GM12878 (cell line): ENCODE data around the gene SELENBP1. TPM values are rescaled to one million over a fixed set of nuclear protein-coding genes. Genes with fewer than 3 reads are reported as not detected.

Source experiments
- ATAC-seq: fragments of 200-7000 bp; cut with Tn5 transposase; 3 replicates; pipeline ENCODE4 v1.9.1; 2020; ENCODE audit warnings: mild to moderate bottlenecking, moderate library complexity
- BruUV-seq: library from RNA; stranded (reverse); fragments of 400-500 nt; replicated peaks from 2 replicates; lab custom pipeline; 2021; lab: Mats Ljungman, UMichigan
- CTCF ChIA-PET: fragments of 300-600 bp; sonication (Branson Sonifier 250); formaldehyde crosslinking; extraction: SDS; loops from one replicate; lab custom pipeline; 2021; ENCODE audit warnings: inconsistent platforms; lab: Yijun Ruan, JAX
- POLR2A ChIA-PET: fragments of 350-600 bp; formaldehyde crosslinking; extraction: SDS; loops from one replicate; lab custom pipeline; 2021; ENCODE audit warnings: inconsistent platforms; lab: Charles Lee
- RAD21 ChIA-PET: fragments of 300-600 bp; sonication (Branson Sonifier 250); formaldehyde crosslinking; loops from one replicate; lab custom pipeline; 2023; ENCODE audit warnings: antibody characterized with exemption; ENCODE audit not compliant: unreplicated experiment; lab: Charles Lee
- SMC1A ChIA-PET: fragments of 300-600 bp; sonication (Branson Sonifier 250); formaldehyde crosslinking; loops from one replicate; lab custom pipeline; 2023; ENCODE audit not compliant: unreplicated experiment, uncharacterized antibody; lab: Charles Lee
- DNase-seq: peaks from one replicate; pipeline ENCODE4 v3.0.0-alpha.2; 2011; ENCODE audit warnings: low read depth, low spot score
- FAIRE-seq: peaks from 3 replicates; lab custom pipeline; 2011; peaks lifted over from hg19 to GRCh38; lab: Jason Lieb, UNC
- H2AFZ ChIP-seq: 2 replicates; pipeline ENCODE4 v1.6.0; 2011; ENCODE audit warnings: low read depth, low read length, control low read depth; ENCODE audit not compliant: control insufficient read depth
- H3K27ac ChIP-seq: 2 replicates; pipeline ENCODE4 v1.5.1; 2011; ENCODE audit warnings: control low read depth; ENCODE audit not compliant: control insufficient read depth, insufficient read depth
- H3K27me3 ChIP-seq, 2 experiments: replicated peaks in 1 of 2; 2 replicates each; pipeline versions ENCODE4 v1.6.0 to v1.6.1; 2011; ENCODE audit warnings: low read length in 1 of 2; ENCODE audit not compliant: control insufficient read depth in 2 of 2, insufficient read depth in 2 of 2
- H3K36me3 ChIP-seq, 2 experiments: 2 replicates each; pipeline ENCODE4 v1.5.1; 2011; ENCODE audit warnings: low read length in 1 of 2; ENCODE audit not compliant: control insufficient read depth in 2 of 2, insufficient read depth in 2 of 2
- H3K4me1 ChIP-seq: 2 replicates; pipeline ENCODE4 v1.6.1; 2011; ENCODE audit warnings: mild to moderate bottlenecking, low read length, moderate library complexity, mixed read lengths; ENCODE audit not compliant: control insufficient read depth, insufficient read depth
- H3K4me2 ChIP-seq: 2 replicates; pipeline ENCODE4 v1.6.0; 2011; ENCODE audit warnings: control low read depth; ENCODE audit not compliant: control insufficient read depth, insufficient read depth
- H3K4me3 ChIP-seq: fragments of 200-600 bp; sonication (generic); 2 replicates; pipeline ENCODE4 v1.5.1; 2016
- H3K79me2 ChIP-seq: 2 replicates; pipeline ENCODE4 v1.6.0; 2011; ENCODE audit warnings: low read length; ENCODE audit not compliant: control insufficient read depth, insufficient read depth
- H3K9ac ChIP-seq: 2 replicates; pipeline ENCODE4 v1.8.0; 2011; ENCODE audit warnings: low read length, control low read depth, mixed read lengths; ENCODE audit not compliant: control insufficient read depth, insufficient read depth
- H3K9me3 ChIP-seq: replicated peaks from 3 replicates; pipeline ENCODE4 v1.5.1; 2011; ENCODE audit warnings: mild to moderate bottlenecking, low read length; ENCODE audit not compliant: control insufficient read depth, insufficient read depth
- H4K20me1 ChIP-seq: 2 replicates; pipeline ENCODE4 v1.6.0; 2011; ENCODE audit not compliant: control insufficient read depth, insufficient read depth
- GABPA ChIP-seq: IDR thresholded peaks from 2 replicates; pipeline ENCODE4 v1.6.1; 2014; ENCODE audit warnings: antibody characterized with exemption, low read depth, mild to moderate bottlenecking, inconsistent platforms
- IKZF1 ChIP-seq: fragments of 450-650 bp; conservative IDR thresholded peaks from 2 replicates; pipeline ENCODE4 v1.6.1; 2017; ENCODE audit warnings: antibody characterized with exemption, mild to moderate bottlenecking
- WGBS: methylation state at CpG from one replicate; pipeline ENCODE4 v1.1.6; 2016; ENCODE audit warnings: low lambda C conversion rate; ENCODE audit not compliant: insufficient replicate concordance, insufficient coverage; ENCODE audit errors: missing lambda C conversion rate; 5-methylcytosine and 5-hydroxymethylcytosine counted together
- in situ Hi-C: fragments of 300-500 bp; cut with MboI; formaldehyde crosslinking; loops from 9 replicates; pipeline ENCODE4 v1.14.3; 2018; ENCODE audit warnings: mixed read lengths
- intact Hi-C: fragments of 100-400 bp; cut with micrococcal nuclease; formaldehyde crosslinking; loops from one replicate; pipeline ENCODE4 v1.14.2; 2022; ENCODE audit not compliant: unreplicated experiment
- polyA plus RNA-seq, 11 experiments: library from polyadenylated mRNA; depleted of rRNA in 4 of 11; unstranded in 6 of 11; stranded (reverse) in 5 of 11; fragments of >200 nt; fragmentation: Nextera tagmentation in 4 of 11; fragmentation: Illumina TruSeq in 1 of 11; extraction: Ambion mirVana in 4 of 11; extraction: Trizol in 1 of 11; gene quantifications; 1 replicate in 1 of 11; 2 replicates in 10 of 11; pipeline versions ENCODE4 v1.2.1 to v1.2.3, GENCODE V29; 2011 to 2016; ENCODE audit warnings: inconsistent platforms in 2 of 11, missing spikeins in 2 of 11, low read depth in 1 of 11
- total RNA-seq, 4 experiments: library from RNA; depleted of rRNA in 3 of 4; stranded (reverse); fragments of >200 nt in 3 of 4; fragmentation: Illumina TruSeq in 1 of 4; extraction: Trizol in 1 of 4; gene quantifications; 2 replicates each; pipeline versions ENCODE4 v1.2.1 to v1.2.3, GENCODE V29; 2013 to 2021
- TF ChIP-seq, protein P1 (sequence below): fragments of 450-650 bp; IDR thresholded peaks from 2 replicates; pipeline ENCODE4 v1.6.1; 2017; ENCODE audit warnings: mild to moderate bottlenecking, moderate library complexity

SELENBP1 gene
- total and polyA plus RNA-seq, 10 of the 15 experiments (the other 5 are each of a cell fraction or from before 2014, with no cell fraction given), result 0.41 TPM; not detected in 9

DNA sequence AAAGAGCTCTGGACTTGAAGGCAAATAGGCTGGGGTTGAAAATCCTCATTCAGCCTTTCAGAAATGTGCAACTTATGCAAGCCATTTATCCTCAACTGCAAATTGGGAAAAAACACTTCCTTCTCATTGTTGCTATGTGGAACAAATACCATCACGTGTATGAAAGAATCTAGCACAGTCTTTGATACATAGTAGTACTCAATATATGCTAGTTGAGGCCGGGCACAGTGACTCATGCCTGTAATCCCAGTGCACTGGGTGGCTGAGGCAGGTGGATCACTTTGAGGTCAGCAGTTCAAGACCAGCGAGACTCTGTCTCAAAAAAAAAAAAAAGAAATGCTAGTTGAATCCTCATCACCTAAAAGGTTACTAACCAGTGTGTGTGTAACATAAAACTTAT lies 53.5 kb downstream of the SELENBP1 start:
- H3K4me3 ChIP-seq, result no peak overlapping the region
- SMC1A ChIA-PET, result no interaction called here
- no peak overlapping the region for H3K27ac ChIP-seq
- BruUV-seq, result no TSS peak
- DNase-seq, result no peak
- RAD21 ChIA-PET, result no interaction called here
- no peak overlapping the region for H3K4me2 ChIP-seq
- no peak for ATAC-seq
- intact Hi-C loops, result no loop called here
- no peaks in the 10 kb centered on the region for H3K27me3 ChIP-seq
- 0 out of 2 replicates have a peak, but pooled peaks cover 2% of the 10 kb centered on the region for H4K20me1 ChIP-seq
- FAIRE-seq, result no peak
- WGBS, result 71% methylated on average over 3 of the region's 3 CpGs
- H3K9me3 ChIP-seq, result no peaks in the 10 kb centered on the region
- H3K36me3 ChIP-seq, result peaks cover 6 to 32% of the 10 kb centered on the region in 2 experiments
- no peaks in the 10 kb centered on the region for H3K4me1 ChIP-seq
- POLR2A ChIA-PET, result no interaction called here
- no peak overlapping the region for H3K9ac ChIP-seq
- no peak for TF ChIP-seq GABPA
- TF ChIP-seq, protein P1, sequence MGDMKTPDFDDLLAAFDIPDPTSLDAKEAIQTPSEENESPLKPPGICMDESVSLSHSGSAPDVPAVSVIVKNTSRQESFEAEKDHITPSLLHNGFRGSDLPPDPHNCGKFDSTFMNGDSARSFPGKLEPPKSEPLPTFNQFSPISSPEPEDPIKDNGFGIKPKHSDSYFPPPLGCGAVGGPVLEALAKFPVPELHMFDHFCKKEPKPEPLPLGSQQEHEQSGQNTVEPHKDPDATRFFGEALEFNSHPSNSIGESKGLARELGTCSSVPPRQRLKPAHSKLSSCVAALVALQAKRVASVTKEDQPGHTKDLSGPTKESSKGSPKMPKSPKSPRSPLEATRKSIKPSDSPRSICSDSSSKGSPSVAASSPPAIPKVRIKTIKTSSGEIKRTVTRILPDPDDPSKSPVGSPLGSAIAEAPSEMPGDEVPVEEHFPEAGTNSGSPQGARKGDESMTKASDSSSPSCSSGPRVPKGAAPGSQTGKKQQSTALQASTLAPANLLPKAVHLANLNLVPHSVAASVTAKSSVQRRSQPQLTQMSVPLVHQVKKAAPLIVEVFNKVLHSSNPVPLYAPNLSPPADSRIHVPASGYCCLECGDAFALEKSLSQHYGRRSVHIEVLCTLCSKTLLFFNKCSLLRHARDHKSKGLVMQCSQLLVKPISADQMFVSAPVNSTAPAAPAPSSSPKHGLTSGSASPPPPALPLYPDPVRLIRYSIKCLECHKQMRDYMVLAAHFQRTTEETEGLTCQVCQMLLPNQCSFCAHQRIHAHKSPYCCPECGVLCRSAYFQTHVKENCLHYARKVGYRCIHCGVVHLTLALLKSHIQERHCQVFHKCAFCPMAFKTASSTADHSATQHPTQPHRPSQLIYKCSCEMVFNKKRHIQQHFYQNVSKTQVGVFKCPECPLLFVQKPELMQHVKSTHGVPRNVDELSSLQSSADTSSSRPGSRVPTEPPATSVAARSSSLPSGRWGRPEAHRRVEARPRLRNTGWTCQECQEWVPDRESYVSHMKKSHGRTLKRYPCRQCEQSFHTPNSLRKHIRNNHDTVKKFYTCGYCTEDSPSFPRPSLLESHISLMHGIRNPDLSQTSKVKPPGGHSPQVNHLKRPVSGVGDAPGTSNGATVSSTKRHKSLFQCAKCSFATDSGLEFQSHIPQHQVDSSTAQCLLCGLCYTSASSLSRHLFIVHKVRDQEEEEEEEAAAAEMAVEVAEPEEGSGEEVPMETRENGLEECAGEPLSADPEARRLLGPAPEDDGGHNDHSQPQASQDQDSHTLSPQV, result no peak
- no peak for TF ChIP-seq IKZF1
- TF ChIP-seq, all 136 proteins: peak for 0
- CTCF ChIA-PET, result interaction anchor here (0.7 to 14.4 kb wide), 2 partner anchors 9 to 20 kb away, joined by 3 to 189 read pairs; no protein-coding TSS in a partner anchor
- in situ Hi-C loops, result no loop called here
- H3K79me2 ChIP-seq, result 0 out of 2 replicates have a peak, but pooled peaks cover 4% of the 10 kb centered on the region
- H2AFZ ChIP-seq, result no peak overlapping the region
